ENCODE data around the gene IRF2BP2. TPM values are rescaled to one million over a fixed set of nuclear protein-coding genes. Genes with fewer than 3 reads are reported as not detected.

Gene IRF2BP2
- total and polyA plus RNA-seq, 2 of the 13 experiments (the other 11 are each of a cell fraction or from before 2014, with no cell fraction given), result 140 to 147 TPM

GRCh38 chr1:234638832-234639799 is 29.1 kb upstream of the IRF2BP2 start:
- Histone ChIP-seq H3K4me2 (ENCODE audit: low read depth, low read length) (peak overlapping the region; percentile 58), H2AFZ (ENCODE audit: low read length) (no peak overlapping the region), H4K20me1 (ENCODE audit: insufficient read depth, low read length) (no peaks in the 10 kb centered on the region), H3K79me2 (ENCODE audit: insufficient read depth, low read length) (no peaks in the 10 kb centered on the region), H3K27ac (ENCODE audit: extremely low read length, insufficient read depth, low read length) (peak overlapping the region; percentile 84), H3K4me1 (ENCODE audit: insufficient read depth, low read length) (peaks cover 81% of the 10 kb centered on the region), H3K9ac (ENCODE audit: insufficient read depth, low read depth, low read length) (peak overlapping the region; percentile 67), H3K27me3 (ENCODE audit: control insufficient read depth in 1 of 2, insufficient read depth in 2 of 2, low read length in 2 of 2) (no peaks in the 10 kb centered on the region), H3K9me3 (ENCODE audit: low read length) (no peaks in the 10 kb centered on the region), H3K36me3 (replicated peaks in 1 of 2; ENCODE audit: control insufficient read depth in 1 of 2, insufficient read depth in 2 of 2, low read length in 2 of 2) (no peaks in the 10 kb centered on the region), H3K4me3 (replicated peaks in 1 of 3; ENCODE audit: insufficient read depth in 1 of 3, low read depth in 2 of 3, low read length in 3 of 3) (peak overlapping the region in 1 of 3 experiments; percentile 13; a peak in 1 of 6 replicates)
- peak; percentile 97 for FAIRE-seq
- intact Hi-C loops (cut with micrococcal nuclease; ENCODE audit: unreplicated experiment) (loop anchor here (1.0 kb wide), 1 partner anchor 27 kb away; no protein-coding TSS in a partner anchor), in situ Hi-C loops (cut with HindIII; ENCODE audit: extremely low pct_ligation_motif_present, low pct_unique_long_range_greater_than_20kb) (no loop called here)
- CTCF ChIA-PET (ENCODE audit: low intra/inter-chr PET ratio, low total read pairs), result no interaction called here
- POLR2A ChIA-PET, result interaction anchor here (1.0 to 3.1 kb wide), 18 partner anchors 11 to 434 kb away, joined by 3 to 106 read pairs (median 8); partner anchors contain the start of gene IRF2BP2
- ATAC-seq, result peak; percentile 87
- WGBS (ENCODE audit: low lambda C conversion rate), result 0% methylated on average over 4 of the region's 4 CpGs
- BruUV-seq (replicated peaks), result TSS peak; percentile 85
- peak; percentile 98 for DNase-seq (ENCODE audit: low spot score)
- TF ChIP-seq PLRG1 (conservative IDR thresholded peaks at IDR 0.05), result no peak
- TF ChIP-seq RELA (CRISPR knock-in tag; IDR thresholded peaks at IDR 0.05), result no peak
- TF ChIP-seq YY1 (IDR thresholded peaks at IDR 0.05; ENCODE audit: insufficient read depth, insufficient replicate concordance, low read depth, low read length), result no peak
- TF ChIP-seq REST (IDR thresholded peaks at IDR 0.05; ENCODE audit: borderline replicate concordance in 1 of 2, low read depth in 1 of 2, low read length in 2 of 2), result peak in 1 of 2 experiments; percentile 31; a peak in 1 of 4 replicates
- TF ChIP-seq ATF1 (CRISPR knock-in tag; IDR thresholded peaks at IDR 0.05), result peak; percentile 73
- TF ChIP-seq NCOA2 (CRISPR knock-in tag; IDR thresholded peaks at IDR 0.05), result peak; percentile 88
- no peak for TF ChIP-seq PCBP2 (optimal IDR thresholded peaks at IDR 0.05; ENCODE audit: low read depth, low read length, poor library complexity, severe bottlenecking)
- no peak; the same call in 1 of the 2 replicates for TF ChIP-seq ZNF770 (CRISPR knock-in tag; IDR thresholded peaks at IDR 0.05)
- 0 out of 2 replicates have a peak, but pooled peaks have one; percentile 35 for TF ChIP-seq ZNF205 (CRISPR knock-in tag; IDR thresholded peaks at IDR 0.05)
- TF ChIP-seq, protein P1, sequence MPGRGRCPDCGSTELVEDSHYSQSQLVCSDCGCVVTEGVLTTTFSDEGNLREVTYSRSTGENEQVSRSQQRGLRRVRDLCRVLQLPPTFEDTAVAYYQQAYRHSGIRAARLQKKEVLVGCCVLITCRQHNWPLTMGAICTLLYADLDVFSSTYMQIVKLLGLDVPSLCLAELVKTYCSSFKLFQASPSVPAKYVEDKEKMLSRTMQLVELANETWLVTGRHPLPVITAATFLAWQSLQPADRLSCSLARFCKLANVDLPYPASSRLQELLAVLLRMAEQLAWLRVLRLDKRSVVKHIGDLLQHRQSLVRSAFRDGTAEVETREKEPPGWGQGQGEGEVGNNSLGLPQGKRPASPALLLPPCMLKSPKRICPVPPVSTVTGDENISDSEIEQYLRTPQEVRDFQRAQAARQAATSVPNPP (CRISPR knock-in tag; IDR thresholded peaks at IDR 0.05), result no peak
- TF ChIP-seq POLR2AphosphoS5 (IDR thresholded peaks at IDR 0.05; ENCODE audit: low read depth, low read length), result peak; percentile 73
- peak; percentile 63; the same call in 1 of the 2 replicates for TF ChIP-seq ARNTL (CRISPR knock-in tag; IDR thresholded peaks at IDR 0.05)
- no peak for TF ChIP-seq MATR3 (CRISPR knock-in tag; IDR thresholded peaks at IDR 0.05)
- TF ChIP-seq ZNF747 (CRISPR knock-in tag; IDR thresholded peaks at IDR 0.05; ENCODE audit: borderline replicate concordance), result peak; percentile 76; the same call in 1 of the 2 replicates
- peak; percentile 96 for TF ChIP-seq RFX5 (IDR thresholded peaks at IDR 0.05; ENCODE audit: low read depth, low read length)

All from HepG2 (cell line).